Measurements from ENCODE around the gene EXOC6B. TPM values are rescaled to one million over a fixed set of nuclear protein-coding genes. Genes with fewer than 3 reads are reported as not detected.

Gene EXOC6B
- total RNA-seq, 3 donors from 2014 or later: 32.2 to 49.2 (median 37.0) TPM

GRCh38 chr2:72723769-72724370, 102.0 kb downstream of the EXOC6B start:
- Histone ChIP-seq H3K27ac (no peak overlapping the region), H3K9me3 (no peaks in the 10 kb centered on the region), H3K4me3 (no peak overlapping the region), H3K27me3 (no peaks in the 10 kb centered on the region), H3K36me3 (no peaks in the 10 kb centered on the region), H3K4me1 (no peaks in the 10 kb centered on the region)
- intact Hi-C loops (cut with DNase I; ENCODE audit: low total_unique reads): no loop called here
- no peak for DNase-seq (ENCODE audit: low spot score in 2 of 2)
- no peak for TF ChIP-seq POLR2A (IDR thresholded peaks at IDR 0.05)
- no peak for TF ChIP-seq CTCF (IDR thresholded peaks at IDR 0.05)
- TF ChIP-seq POLR2AphosphoS5 (IDR thresholded peaks at IDR 0.05): no peak

GRCh38 chr2:72722492-72723070, 103.3 kb downstream of the EXOC6B start:
- H3K9me3 ChIP-seq: no peaks in the 10 kb centered on the region
- no peak overlapping the region for H3K27ac ChIP-seq
- intact Hi-C loops (cut with DNase I; ENCODE audit: low total_unique reads): no loop called here
- no peaks in the 10 kb centered on the region for H3K4me1 ChIP-seq
- no peak for DNase-seq (ENCODE audit: low spot score in 2 of 2)
- H3K4me3 ChIP-seq: no peak overlapping the region
- H3K36me3 ChIP-seq: no peaks in the 10 kb centered on the region
- no peaks in the 10 kb centered on the region for H3K27me3 ChIP-seq
- TF ChIP-seq CTCF (IDR thresholded peaks at IDR 0.05): no peak
- TF ChIP-seq POLR2AphosphoS5 (IDR thresholded peaks at IDR 0.05): no peak
- TF ChIP-seq POLR2A (IDR thresholded peaks at IDR 0.05): no peak

GRCh38 chr2:72719416-72719815, 106.4 kb downstream of the EXOC6B start:
- intact Hi-C loops (cut with DNase I; ENCODE audit: low total_unique reads): no loop called here
- no peak for TF ChIP-seq CTCF (IDR thresholded peaks at IDR 0.05)
- TF ChIP-seq POLR2AphosphoS5 (IDR thresholded peaks at IDR 0.05): no peak
- no peak for TF ChIP-seq POLR2A (IDR thresholded peaks at IDR 0.05)
- Histone ChIP-seq H3K9me3 (no peaks in the 10 kb centered on the region), H3K27me3 (no peaks in the 10 kb centered on the region), H3K4me3 (no peak overlapping the region), H3K36me3 (no peaks in the 10 kb centered on the region), H3K27ac (no peak overlapping the region), H3K4me1 (no peaks in the 10 kb centered on the region)
- no peak for DNase-seq (ENCODE audit: low spot score in 2 of 2)

GRCh38 chr2:72718876-72719275, 107.0 kb downstream of the EXOC6B start:
- no peak overlapping the region for H3K4me3 ChIP-seq
- H3K9me3 ChIP-seq: no peaks in the 10 kb centered on the region
- TF ChIP-seq CTCF (IDR thresholded peaks at IDR 0.05) (no peak), POLR2A (IDR thresholded peaks at IDR 0.05) (no peak), POLR2AphosphoS5 (IDR thresholded peaks at IDR 0.05) (no peak)
- no peak for DNase-seq (ENCODE audit: low spot score in 2 of 2)
- no peaks in the 10 kb centered on the region for H3K36me3 ChIP-seq
- H3K27me3 ChIP-seq: no peaks in the 10 kb centered on the region
- H3K4me1 ChIP-seq: no peaks in the 10 kb centered on the region
- intact Hi-C loops (cut with DNase I; ENCODE audit: low total_unique reads): no loop called here
- H3K27ac ChIP-seq: no peak overlapping the region

- intact Hi-C loops (cut with DNase I; ENCODE audit: low total_unique reads): no loop called here
- TF ChIP-seq CTCF (IDR thresholded peaks at IDR 0.05) (no peak), POLR2A (IDR thresholded peaks at IDR 0.05) (no peak), POLR2AphosphoS5 (IDR thresholded peaks at IDR 0.05) (no peak)
These were observed 109.2 kb downstream of the EXOC6B start for GRCh38 chr2:72716601-72717000.

More at GRCh38 chr2:72716601-72717000, 109.2 kb downstream of the EXOC6B start:
- Histone ChIP-seq H3K4me3 (no peak overlapping the region), H3K9me3 (no peaks in the 10 kb centered on the region), H3K36me3 (no peaks in the 10 kb centered on the region), H3K27me3 (no peaks in the 10 kb centered on the region), H3K4me1 (no peaks in the 10 kb centered on the region), H3K27ac (no peak overlapping the region)
- DNase-seq (ENCODE audit: low spot score in 2 of 2): no peak
